NCI-H345 (cell line): ENCODE results near the gene NIPAL3.

Experiments
- DNase-seq: peaks from one replicate; lab custom pipeline; 2025; lab: John Stamatoyannopoulos, UW

NIPAL3 gene

DNA sequence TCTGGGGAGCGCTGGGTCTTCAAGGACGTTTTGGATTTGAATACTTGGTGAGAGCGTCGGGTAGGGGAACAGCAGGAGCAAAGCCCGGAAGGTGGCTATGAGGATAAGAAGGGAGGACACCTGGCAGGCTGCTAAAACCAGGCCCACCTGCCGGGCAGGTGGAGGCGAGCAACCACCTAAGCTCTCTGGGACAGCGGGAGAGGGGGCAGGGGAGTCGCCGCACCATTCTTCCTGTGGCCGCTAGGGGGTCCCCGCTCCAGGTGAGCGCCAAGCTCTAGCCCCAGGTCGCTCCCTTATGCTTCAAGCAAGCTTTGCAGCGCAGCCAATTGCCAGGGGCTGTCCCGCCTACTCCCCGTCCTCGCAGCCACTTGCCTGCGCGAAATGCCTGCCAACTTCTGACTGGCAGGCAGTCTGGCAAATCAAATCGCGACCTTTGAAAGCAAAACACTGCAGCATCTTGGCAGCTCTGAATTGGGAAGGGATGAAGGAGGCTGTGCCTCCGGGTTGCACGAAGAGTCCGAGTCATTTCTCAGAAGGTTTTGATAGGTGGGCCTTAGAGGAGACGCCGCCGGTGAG lies at the start of gene NIPAL3:
Gene NIPAL3, plus strand, starts transcription at position 469 of the 576 bp plus-strand sequence. CDS start 3,746 bp downstream, outside the sequence.
- DNase-seq: peak; percentile 99

DNA sequence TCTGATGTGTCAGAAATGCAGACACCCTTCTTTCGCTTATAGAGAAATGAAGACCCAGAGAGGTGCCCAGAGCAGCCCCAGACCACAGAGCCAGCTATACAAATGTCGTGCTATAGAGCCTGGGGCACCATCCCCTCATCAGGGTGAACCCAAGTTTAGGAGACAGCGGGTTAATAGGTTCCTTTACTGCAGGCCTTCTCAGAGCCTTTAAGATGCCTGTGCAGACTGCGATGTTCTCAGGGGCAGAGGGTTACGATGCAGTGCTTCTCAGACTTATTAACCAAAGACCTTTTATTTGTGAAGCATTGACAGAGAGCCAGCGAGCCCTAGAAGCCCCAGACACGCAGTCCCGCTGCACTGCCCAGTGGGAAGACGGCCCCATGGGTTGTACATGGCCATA lies 48.9 kb upstream of the NIPAL3 start:
- DNase-seq: no peak

DNA sequence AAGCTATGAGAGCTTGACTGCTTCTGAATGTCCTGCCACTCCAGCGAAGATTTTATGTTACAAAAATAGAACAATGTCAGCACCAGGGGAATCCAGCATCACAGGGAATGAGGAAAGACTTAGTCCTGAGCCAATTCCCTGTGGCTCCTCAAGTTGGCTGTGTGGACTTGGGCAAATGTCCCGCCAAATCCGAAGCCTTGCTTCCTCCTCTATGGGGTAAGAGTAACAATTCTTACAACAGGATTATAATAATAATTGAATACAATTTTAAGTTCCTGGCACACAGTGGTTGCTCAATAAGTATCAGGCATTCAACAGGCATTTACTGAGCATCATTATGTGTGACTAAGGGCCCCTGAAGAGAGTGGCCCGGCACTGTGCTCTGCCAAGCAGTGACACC lies 46.4 kb upstream of the NIPAL3 start:
- no peak for DNase-seq

DNA sequence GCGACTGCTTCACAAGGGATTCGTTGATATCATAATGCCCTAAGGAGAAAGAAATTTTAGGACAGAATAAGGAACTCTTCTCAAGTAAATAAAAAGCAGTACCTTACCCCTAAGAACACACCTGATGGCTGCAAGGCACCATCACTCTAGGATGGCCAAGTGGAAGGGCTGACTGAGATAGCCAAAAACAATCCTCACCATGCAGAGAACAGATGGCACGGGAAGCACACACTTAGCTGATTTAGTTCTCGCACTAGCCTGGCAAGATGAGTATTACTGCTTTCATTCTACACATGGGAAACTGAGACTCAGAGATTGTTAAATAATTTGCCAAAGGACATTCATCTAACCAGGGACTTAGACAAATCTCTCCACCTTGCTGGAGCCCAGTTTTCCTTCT lies 45.8 kb upstream of the NIPAL3 start:
- no peak for DNase-seq

DNA sequence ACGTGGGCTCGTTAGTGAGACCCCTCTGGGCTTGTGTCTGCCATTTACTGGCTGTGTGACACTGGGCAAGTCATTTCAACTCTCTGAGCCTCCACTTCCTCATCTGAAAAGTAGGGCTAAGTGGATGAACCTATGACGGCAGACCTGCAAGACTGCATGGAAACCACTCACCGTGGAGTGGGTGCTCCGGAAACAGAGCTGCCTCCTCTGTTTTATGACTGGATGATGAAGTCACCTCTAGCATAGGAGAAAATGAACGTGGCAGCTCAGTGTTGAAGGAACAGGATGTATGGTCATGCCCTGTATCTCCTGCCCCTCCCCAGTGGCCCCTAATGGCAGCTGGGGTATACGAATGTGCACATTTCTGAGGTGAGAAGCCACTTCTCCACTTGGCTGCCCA lies 42.6 kb upstream of the NIPAL3 start:
- no peak for DNase-seq

GRCh38 chr1:24373710-24374109 lies 41.9 kb upstream of the NIPAL3 start:
- no peak for DNase-seq

GRCh38 chr1:24374891-24375786 lies 40.5 kb upstream of the NIPAL3 start:
- no peak for DNase-seq

GRCh38 chr1:24379733-24380315 lies 35.8 kb upstream of the NIPAL3 start:
- no peak for DNase-seq

DNA sequence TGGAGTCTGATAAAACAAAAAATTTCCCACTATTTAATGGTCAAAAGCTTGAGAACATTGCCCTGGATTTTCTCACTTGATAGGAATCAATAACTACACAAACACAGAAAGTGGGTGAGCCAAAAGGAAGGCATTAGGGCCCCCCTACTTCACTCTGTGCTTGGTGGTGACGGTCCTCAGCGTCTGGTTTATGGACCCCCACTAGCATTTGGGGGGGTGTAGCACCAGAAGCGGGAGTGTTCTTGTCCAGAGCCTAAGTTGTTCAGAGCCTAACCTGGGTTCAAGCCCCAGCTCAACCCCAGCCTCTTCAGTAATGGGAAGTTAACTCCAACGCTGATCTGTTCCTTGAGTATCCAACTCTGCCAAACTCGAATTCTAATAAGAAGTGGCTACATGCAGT lies 35.1 kb upstream of the NIPAL3 start:
- DNase-seq: no peak

GRCh38 chr1:24381256-24381655 lies 34.3 kb upstream of the NIPAL3 start:
- DNase-seq: no peak

DNA sequence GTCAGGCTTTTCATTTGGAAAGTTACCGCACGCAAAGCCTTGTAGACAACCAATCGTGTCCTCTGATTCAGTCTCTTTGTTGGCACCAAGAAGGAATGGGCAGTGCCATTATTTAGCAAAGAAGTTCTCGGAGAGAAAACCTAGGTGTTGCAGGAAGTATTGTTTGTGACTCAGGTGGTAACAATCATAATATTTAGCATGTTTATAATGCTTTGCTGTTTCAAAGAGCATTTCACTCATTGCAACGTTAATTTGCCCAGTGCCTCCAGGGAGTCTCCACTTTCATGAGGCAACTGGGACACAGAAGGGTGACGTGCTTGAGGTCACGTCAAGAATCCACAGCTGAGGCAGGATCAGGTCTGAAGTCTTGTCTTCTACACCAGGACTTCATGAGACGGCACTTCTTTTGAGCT lies 33.4 kb upstream of the NIPAL3 start:
- no peak for DNase-seq

DNA sequence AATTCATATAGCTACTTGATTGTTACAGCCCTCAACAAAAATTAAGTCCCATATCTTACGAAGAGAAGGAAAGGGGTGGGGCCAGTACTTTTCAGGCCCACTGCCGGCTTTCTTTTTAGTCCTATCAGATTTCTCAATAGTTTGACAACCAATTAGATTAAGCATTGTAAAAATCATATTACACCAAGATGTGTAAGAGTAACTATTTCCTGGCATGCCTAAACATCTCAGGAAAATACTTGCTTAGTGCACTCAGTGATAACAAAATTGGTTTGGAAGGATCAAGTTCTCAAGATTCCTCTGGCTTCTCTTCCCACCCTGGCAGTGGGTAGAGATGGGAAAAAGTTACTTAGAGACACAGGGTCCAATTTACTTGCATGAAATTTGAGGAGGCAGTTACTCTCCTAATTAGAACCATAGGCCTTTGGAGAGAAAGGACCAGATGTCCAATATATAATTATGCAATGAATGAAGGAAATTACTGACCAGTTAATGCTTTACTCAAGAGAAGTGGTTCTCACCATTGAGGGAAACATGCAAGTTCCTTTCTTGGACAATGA lies 32.1 kb upstream of the NIPAL3 start:
- DNase-seq: no peak

DNA sequence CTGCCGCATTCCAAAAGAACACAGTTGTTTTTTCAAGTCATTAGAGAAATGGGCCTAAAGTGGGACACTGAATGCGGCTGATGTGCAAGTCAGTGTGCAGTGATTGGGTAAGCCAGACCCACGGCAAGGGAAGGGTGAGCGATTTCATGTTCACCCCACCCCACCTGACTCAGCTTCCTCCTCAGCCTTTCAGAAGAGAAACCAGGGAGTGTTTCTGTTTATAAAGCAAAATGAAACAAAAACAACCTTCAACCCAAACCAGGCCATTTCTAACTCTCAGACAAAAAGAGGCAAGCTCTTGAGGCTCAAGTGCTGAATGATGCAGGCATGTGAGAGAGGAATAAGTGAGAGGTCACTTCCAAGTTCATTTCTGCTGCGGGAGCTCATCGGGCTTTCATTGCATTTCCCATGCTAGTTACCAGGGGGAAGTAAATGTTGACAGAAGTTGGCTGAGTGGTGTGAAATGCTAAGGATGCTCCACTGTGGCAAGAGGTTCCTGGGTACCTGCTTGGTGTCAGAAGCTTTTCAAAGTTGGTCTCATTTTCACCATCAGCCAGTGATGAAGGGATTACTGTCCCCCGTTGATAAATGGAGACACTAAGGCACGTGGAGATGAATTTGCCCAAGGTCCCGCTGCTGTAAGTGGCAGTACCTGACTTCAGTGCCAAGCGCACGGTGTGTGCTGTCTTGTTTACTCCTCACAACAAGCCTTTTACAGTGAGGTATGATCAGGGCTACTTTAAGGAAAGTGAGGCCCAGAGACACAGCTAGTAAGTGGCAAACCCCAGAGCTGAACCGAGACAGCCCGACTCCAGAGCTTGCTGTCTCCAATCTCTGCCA lies 31.1 kb upstream of the NIPAL3 start:
- no peak for DNase-seq

DNA sequence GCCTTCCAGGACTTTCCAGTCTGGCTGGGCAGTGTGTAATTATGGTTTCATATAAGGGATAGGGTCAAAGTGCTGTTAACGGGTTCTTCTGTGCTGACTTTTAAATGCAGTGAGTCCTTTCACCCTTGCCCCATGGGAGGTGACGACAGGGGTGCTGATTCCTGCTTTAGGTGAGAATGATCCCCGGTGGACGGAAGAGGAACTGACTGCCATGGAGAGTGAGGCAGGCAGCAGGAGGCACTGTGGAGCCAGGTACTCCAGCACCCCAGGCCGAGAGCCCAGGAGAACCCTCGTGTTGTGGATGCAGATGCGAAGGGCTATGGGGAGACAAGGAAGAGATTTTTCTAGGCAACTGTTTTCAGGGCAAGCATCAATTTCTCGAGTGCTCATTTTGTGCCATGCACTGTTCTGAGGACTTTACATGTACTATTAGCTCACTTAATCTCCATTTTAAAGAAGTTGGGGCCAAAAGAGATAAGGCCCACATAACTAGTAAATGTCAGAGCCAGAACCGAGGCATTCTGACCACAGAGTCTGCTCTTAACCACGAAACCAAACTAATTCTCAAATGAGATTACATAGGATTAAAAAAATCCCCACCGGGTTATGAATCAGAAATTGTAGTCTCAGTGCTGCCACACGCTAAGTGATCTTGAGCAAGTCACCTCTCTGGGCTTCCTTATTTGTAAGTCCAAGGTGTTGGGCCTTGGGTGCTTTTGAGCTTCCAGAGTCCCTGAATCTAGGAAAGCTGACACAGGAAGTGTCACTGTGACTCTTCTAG lies 30.3 kb upstream of the NIPAL3 start:
- no peak for DNase-seq

- peak; percentile 12 for DNase-seq
These were observed 29.4 kb upstream of the NIPAL3 start for GRCh38 chr1:24386241-24386640.

DNA sequence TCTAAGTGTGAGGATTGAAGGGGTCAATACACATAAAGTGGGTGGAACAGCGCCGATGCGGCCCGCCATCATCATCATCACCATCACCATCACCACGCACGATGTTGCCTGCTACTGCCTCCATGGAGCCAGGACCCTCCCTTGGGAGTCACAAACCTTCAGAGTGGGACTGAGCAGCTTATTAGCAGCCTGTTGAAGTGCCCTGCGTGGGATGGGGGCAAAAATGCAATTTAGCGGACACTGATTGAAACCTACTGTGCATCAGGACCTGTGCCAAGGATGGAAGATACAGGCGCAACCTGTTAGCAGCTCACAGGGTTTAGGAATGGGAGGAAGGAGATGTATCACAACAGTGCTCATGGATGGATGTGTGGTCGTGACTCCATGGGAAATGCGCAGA lies 28.7 kb upstream of the NIPAL3 start:
- DNase-seq: no peak

DNA sequence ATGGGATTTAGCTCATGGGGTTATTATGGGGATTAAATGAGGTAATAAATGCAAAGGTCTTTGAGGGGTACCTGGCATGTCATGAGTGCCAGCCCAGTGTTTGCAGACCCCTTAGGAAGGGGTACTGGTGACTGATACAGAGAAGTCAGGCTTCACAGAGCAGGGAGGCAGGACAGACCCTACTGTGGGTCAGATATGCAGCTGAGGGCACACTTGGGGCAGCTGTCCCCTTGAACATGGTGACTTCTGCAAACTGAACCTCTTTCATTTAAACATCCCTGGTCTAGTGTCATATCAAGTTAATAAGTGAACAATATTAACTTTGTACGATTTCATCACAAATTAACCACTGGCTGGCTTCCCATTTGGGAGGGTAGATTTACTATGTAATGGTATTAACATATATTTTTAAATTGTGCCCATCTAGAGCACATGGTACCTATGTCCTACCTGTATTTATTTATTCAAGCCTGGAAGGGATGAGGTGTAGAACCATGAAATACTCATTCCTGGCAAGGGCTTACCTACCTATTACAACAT lies 27.9 kb upstream of the NIPAL3 start:
- DNase-seq: no peak

DNA sequence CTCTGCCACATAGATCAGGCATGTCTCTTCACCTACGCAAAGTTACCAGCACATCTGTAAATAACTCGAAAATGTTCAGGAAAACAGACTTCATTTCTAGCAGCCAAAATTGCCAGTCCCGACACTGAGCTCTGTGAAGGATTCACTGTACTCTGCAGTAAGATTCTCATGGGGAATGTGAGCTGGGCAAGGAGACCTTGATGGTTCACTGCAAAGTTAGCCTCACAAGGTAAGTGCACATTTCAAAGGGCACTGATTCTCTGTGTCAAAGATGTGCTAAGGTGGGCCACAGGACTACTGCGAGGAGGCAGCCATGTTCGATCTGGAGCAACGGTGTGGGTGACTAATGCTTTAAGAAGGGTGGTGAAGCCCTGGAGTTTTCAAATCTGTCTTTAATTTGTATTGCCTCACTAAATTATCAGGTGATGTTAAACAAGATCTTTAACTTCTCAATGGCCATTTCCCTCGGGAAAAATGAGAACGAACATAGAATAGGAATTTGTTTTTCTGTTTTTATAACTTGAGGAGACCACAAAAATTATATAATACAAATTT lies 27.2 kb upstream of the NIPAL3 start:
- no peak for DNase-seq

- DNase-seq: no peak
These were observed 26.3 kb upstream of the NIPAL3 start for GRCh38 chr1:24389231-24389678.
